ENCODE results near the gene PRRC2C. TPM values are rescaled to one million over a fixed set of nuclear protein-coding genes. Genes with fewer than 3 reads are reported as not detected.

Gene PRRC2C
- total and polyA plus RNA-seq, 2 experiments from 2014 or later = 186 to 368 TPM

- TF ChIP-seq CREB1 (CRISPR knock-in tag; IDR thresholded peaks at IDR 0.05; ENCODE audit: low read depth) (no peak), ETS1 (IDR thresholded peaks at IDR 0.05) (no peak), NANOG (IDR thresholded peaks at IDR 0.05; ENCODE audit: borderline replicate concordance) (no peak), EZH2phosphoT487 (IDR thresholded peaks at IDR 0.05; ENCODE audit: unreplicated experiment) (no peak), ZNF114 (CRISPR knock-in tag; IDR thresholded peaks at IDR 0.05) (no peak), STAT1 (IDR thresholded peaks at IDR 0.05; ENCODE audit: unreplicated experiment) (no peak)
Measured at GRCh38 chr1:171627020-171627419, 141.7 kb downstream of the PRRC2C start (continued).

- H3K9me3 Mint-ChIP-seq = no peaks in the 10 kb centered on the region; the same call in 1 of the 3 replicates
- ATAC-seq (no peak), DNase-seq (ENCODE audit: low spot score) (no peak)
- H3K36me3 Mint-ChIP-seq (ENCODE audit: low read depth) = no peaks in the 10 kb centered on the region
- Histone ChIP-seq H2AFZ (no peak overlapping the region), H3K27ac (ENCODE audit: low read depth) (no peak overlapping the region), H3K36me3 (ENCODE audit: insufficient read depth) (no peaks in the 10 kb centered on the region), H3K9me2 (ENCODE audit: insufficient read depth) (no peaks in the 10 kb centered on the region), H4K20me1 (replicated peaks; ENCODE audit: insufficient read depth) (no peaks in the 10 kb centered on the region), H3K4me1 (ENCODE audit: insufficient read depth) (0 out of 2 replicates have a peak, but pooled peaks cover 4% of the 10 kb centered on the region), H3K79me2 (replicated peaks; ENCODE audit: insufficient read depth) (no peaks in the 10 kb centered on the region), H3K27me3 (ENCODE audit: insufficient read depth) (no peaks in the 10 kb centered on the region), H3K4me2 (no peak overlapping the region), H3K4me3 (no peak overlapping the region), H3F3A (replicated peaks; ENCODE audit: low read depth) (no peaks in the 10 kb centered on the region)
- peaks cover 7% of the 10 kb centered on the region; the same call in 1 of the 3 replicates for H3K4me1 Mint-ChIP-seq
- H3K27ac Mint-ChIP-seq = no peak overlapping the region
- H3K4me3 Mint-ChIP-seq = no peak overlapping the region
- TF ChIP-seq POLR2AphosphoS5 (IDR thresholded peaks at IDR 0.05; ENCODE audit: low read depth) (no peak), EZH2 (IDR thresholded peaks at IDR 0.05; ENCODE audit: low read depth, unreplicated experiment) (no peak), STAT1 (IDR thresholded peaks at IDR 0.05; ENCODE audit: unreplicated experiment) (no peak), ZNF114 (CRISPR knock-in tag; IDR thresholded peaks at IDR 0.05) (no peak), CTCF (conservative IDR thresholded peaks at IDR 0.05; ENCODE audit: low read depth in 2 of 2) (no peak), NANOG (IDR thresholded peaks at IDR 0.05; ENCODE audit: borderline replicate concordance) (no peak), CREB1 (CRISPR knock-in tag; IDR thresholded peaks at IDR 0.05; ENCODE audit: low read depth) (no peak)
- peaks cover 5% of the 10 kb centered on the region for H3K27me3 Mint-ChIP-seq (ENCODE audit: insufficient read depth, low read depth, poor library complexity)
Measured at GRCh38 chr1:171628225-171628624, 142.9 kb downstream of the PRRC2C start.

GRCh38 chr1:171635661-171636060, 150.3 kb downstream of the PRRC2C start:
- no peak overlapping the region for H3K4me2 ChIP-seq
- Mint-ChIP-seq H3K36me3 (ENCODE audit: low read depth) (no peaks in the 10 kb centered on the region), H3K4me1 (peaks cover 2% of the 10 kb centered on the region), H3K27me3 (ENCODE audit: insufficient read depth, low read depth, poor library complexity) (no peaks in the 10 kb centered on the region), H3K9me3 (no peaks in the 10 kb centered on the region; the same call in 1 of the 3 replicates), H3K4me3 (no peak overlapping the region), H3K27ac (no peak overlapping the region)
- H3K27me3 ChIP-seq (ENCODE audit: insufficient read depth) = no peaks in the 10 kb centered on the region
- no peaks in the 10 kb centered on the region for H3K79me2 ChIP-seq (replicated peaks; ENCODE audit: insufficient read depth)
- no peaks in the 10 kb centered on the region for H3F3A ChIP-seq (replicated peaks; ENCODE audit: low read depth)
- no peak overlapping the region for H2AFZ ChIP-seq
- no peaks in the 10 kb centered on the region for H4K20me1 ChIP-seq (replicated peaks; ENCODE audit: insufficient read depth)
- no peaks in the 10 kb centered on the region for H3K36me3 ChIP-seq (ENCODE audit: insufficient read depth)
- DNase-seq (ENCODE audit: low spot score) = no peak
- H3K9me2 ChIP-seq (ENCODE audit: insufficient read depth) = no peaks in the 10 kb centered on the region
- TF ChIP-seq REST (IDR thresholded peaks at IDR 0.05; ENCODE audit: unreplicated experiment) (no peak), EZH2phosphoT487 (IDR thresholded peaks at IDR 0.05; ENCODE audit: unreplicated experiment) (no peak), ETS1 (IDR thresholded peaks at IDR 0.05) (no peak), JUNB (IDR thresholded peaks at IDR 0.05; ENCODE audit: unreplicated experiment) (no peak), ZNF114 (CRISPR knock-in tag; IDR thresholded peaks at IDR 0.05) (no peak), EZH2 (IDR thresholded peaks at IDR 0.05; ENCODE audit: low read depth, unreplicated experiment) (no peak), CTCF (conservative IDR thresholded peaks at IDR 0.05; ENCODE audit: low read depth in 2 of 2) (no peak), CREB1 (CRISPR knock-in tag; IDR thresholded peaks at IDR 0.05; ENCODE audit: low read depth) (no peak), ZNF331 (CRISPR knock-in tag; IDR thresholded peaks at IDR 0.05; ENCODE audit: low read depth) (no peak)
- no peak overlapping the region for H3K4me3 ChIP-seq
- ATAC-seq = no peak
- no peak overlapping the region for H3K27ac ChIP-seq (ENCODE audit: low read depth)
- H3K4me1 ChIP-seq (ENCODE audit: insufficient read depth) = peaks cover 1% of the 10 kb centered on the region; the same call in 1 of the 2 replicates
